ENCODE data around the gene MEGF8. TPM values are rescaled to one million over a fixed set of nuclear protein-coding genes. Genes with fewer than 3 reads are reported as not detected.
A peak's percentile ranks its signal among the peaks of the same experiment; 100 is the strongest.

MEGF8 gene
- total and polyA plus RNA-seq, 9 of the 15 experiments (the other 6 are each of a cell fraction or from before 2014, with no cell fraction given) = 0.28 to 13.1 (median 3.0) TPM

DNA sequence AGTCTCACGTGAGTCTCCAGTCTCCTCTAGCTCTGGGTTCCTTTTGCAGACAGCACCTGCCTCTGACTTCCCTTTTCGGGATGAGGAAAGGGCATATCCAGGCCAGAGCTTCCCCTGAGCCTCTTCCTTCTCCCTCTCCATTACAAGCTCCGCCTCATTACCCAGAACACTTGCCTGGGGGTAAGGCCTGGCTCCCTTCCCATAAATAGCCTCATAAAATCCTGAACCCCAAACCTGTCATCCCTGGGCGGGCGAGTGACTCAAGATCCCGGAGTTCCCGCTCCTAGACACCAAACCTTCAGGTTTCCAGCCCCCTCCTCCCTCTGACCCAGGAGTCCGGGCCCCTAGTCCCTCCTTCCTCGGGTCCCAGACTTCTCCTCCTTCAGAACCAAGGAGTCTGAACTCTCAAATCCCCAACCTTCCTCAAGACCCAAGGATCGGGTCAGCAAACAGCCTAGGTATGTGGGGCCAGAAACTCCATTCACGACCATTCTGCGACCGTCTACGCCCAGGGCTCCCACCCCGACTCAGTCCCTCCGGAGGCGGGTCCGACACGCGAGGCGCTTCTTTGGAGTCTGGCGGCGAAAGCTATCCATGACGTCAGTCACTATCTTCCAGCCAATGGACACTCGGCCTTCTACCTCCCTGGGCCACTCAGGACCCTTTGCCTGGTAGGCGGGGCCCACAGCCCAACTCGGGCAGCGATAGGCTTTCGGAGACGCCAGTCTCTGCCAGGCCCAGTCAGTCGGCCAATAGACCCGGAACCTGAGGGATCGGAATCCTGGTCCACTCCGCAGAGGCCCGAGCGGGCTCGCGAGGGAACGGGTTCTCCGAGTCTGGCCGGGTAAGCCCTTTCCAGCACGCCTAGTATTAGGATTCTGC lies 71.2 kb downstream of the MEGF8 start (continued):
- TF ChIP-seq RHOXF2B (CRISPR knock-in tag; conservative IDR thresholded peaks at IDR 0.05) (no peak), NBN (IDR thresholded peaks at IDR 0.05; ENCODE audit: low read depth) (peak; percentile 21; the same call in 1 of the 2 replicates), ZKSCAN3 (CRISPR knock-in tag; IDR thresholded peaks at IDR 0.05) (no peak), GATA2 (CRISPR knock-in tag; IDR thresholded peaks at IDR 0.05) (no peak), KAT8 (IDR thresholded peaks at IDR 0.05; ENCODE audit: low read depth) (no peak), POLR2H (tag; IDR thresholded peaks at IDR 0.05; ENCODE audit: low read depth) (peak; percentile 81; the same call in 1 of the 2 replicates), SP2 (IDR thresholded peaks at IDR 0.05; ENCODE audit: extremely low read depth, low read depth, low read length, poor library complexity, severe bottlenecking) (peak; percentile 92), HSF4 (CRISPR knock-in tag; IDR thresholded peaks at IDR 0.05; ENCODE audit: borderline replicate concordance) (no peak), MCM3 (IDR thresholded peaks at IDR 0.05) (no peak), HEY1 (CRISPR knock-in tag; IDR thresholded peaks at IDR 0.05; ENCODE audit: borderline replicate concordance) (no peak), CREM (IDR thresholded peaks at IDR 0.05; ENCODE audit: low read depth) (peak; percentile 93), HNRNPK (IDR thresholded peaks at IDR 0.05; ENCODE audit: low read depth, low read length, poor library complexity, severe bottlenecking) (no peak), SMARCE1 (IDR thresholded peaks at IDR 0.05) (no peak), TBP (optimal IDR thresholded peaks at IDR 0.05; ENCODE audit: low read depth, low read length) (peak; percentile 76), CREB1 (IDR thresholded peaks at IDR 0.05) (peak; percentile 85), CREB1 (CRISPR knock-in tag; IDR thresholded peaks at IDR 0.05) (peak; percentile 90), BHLHE40 (IDR thresholded peaks at IDR 0.05; ENCODE audit: low read length) (peak; percentile 19; the same call in 1 of the 2 replicates)
- TF ChIP-seq, protein P1, sequence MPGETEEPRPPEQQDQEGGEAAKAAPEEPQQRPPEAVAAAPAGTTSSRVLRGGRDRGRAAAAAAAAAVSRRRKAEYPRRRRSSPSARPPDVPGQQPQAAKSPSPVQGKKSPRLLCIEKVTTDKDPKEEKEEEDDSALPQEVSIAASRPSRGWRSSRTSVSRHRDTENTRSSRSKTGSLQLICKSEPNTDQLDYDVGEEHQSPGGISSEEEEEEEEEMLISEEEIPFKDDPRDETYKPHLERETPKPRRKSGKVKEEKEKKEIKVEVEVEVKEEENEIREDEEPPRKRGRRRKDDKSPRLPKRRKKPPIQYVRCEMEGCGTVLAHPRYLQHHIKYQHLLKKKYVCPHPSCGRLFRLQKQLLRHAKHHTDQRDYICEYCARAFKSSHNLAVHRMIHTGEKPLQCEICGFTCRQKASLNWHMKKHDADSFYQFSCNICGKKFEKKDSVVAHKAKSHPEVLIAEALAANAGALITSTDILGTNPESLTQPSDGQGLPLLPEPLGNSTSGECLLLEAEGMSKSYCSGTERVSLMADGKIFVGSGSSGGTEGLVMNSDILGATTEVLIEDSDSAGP (CRISPR knock-in tag; IDR thresholded peaks at IDR 0.05) = no peak
- TF ChIP-seq, protein P2, sequence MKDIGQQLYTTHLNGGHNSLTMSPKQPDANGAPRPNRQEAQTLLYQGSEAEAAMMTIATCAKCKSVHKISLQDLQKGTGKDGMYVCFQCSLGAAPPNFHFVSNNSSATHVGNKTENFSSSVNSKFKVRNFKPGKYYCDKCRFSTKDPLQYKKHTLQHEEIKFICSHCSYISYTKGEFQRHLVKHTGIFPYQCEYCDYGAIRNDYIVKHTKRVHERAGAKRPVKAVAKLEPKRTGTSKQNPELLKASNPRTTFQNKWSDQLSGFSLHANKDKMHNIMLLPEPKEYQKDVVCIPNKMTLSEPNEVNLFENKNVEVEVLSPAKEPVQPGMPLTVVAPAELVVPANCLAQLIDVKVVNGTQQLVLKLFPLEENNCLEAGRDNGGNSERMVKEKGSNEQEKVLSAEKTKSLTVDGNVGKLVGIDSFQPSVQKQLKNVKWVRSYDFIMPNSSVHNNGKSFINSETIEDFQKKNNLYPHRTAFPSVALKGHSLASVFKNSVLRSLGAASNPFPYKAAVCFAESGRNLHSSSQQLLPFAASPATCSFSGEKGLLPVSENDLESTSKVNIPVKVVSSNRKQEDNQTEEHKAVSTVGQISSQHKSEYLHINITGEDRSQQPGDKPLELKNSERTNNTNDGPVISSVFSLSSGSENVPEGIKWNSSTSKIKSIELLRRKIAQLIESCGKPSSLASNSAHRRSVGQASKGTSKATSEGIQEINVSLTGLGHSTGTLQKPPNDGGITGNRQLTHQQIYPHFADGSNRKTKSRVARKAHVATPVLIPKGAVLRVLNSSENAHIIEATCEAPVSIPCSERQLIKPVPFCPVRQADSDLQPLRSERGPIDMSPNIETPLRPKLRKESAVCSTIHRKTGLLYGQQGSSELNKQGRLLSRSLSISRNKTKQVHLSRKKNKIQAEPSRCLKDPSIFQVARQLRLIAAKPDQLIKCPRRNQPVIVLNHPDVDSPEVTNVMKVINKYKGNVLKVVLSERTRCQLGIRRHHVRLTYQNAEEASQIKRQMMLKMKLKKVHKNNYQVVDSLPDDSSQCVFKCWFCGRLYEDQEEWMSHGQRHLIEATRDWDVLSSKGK (CRISPR knock-in tag; IDR thresholded peaks at IDR 0.05) = no peak
- TF ChIP-seq, protein P3, sequence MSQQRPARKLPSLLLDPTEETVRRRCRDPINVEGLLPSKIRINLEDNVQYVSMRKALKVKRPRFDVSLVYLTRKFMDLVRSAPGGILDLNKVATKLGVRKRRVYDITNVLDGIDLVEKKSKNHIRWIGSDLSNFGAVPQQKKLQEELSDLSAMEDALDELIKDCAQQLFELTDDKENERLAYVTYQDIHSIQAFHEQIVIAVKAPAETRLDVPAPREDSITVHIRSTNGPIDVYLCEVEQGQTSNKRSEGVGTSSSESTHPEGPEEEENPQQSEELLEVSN (IDR thresholded peaks at IDR 0.05; ENCODE audit: borderline replicate concordance in 1 of 2, extremely low read depth in 1 of 2, insufficient read depth in 1 of 2, insufficient read length in 1 of 2, low read depth in 1 of 2, low read length in 1 of 2, poor library complexity in 1 of 2, severe bottlenecking in 1 of 2) = peak; percentile 75 to 82

All from K562 (cell line).